ENCODE results near the gene LMF1. TPM values are rescaled to one million over a fixed set of nuclear protein-coding genes. Genes with fewer than 3 reads are reported as not detected.
A peak's percentile ranks its signal among the peaks of the same experiment; 100 is the strongest.

LMF1 gene
- total RNA-seq, 6 donors from 2014 or later = 20.3 to 147 (median 28.2) TPM

GRCh38 chr16:980595-980854 is 9.7 kb upstream of the LMF1 start:
- Histone ChIP-seq H3K27ac (no peak overlapping the region), H3K36me3 (no peaks in the 10 kb centered on the region), H3K9me3 (no peaks in the 10 kb centered on the region), H3K4me1 (peaks cover 17 to 29% (median 18%) of the 10 kb centered on the region in 4 donors), H3K4me3 (peak overlapping the region; percentile 25 to 63 (median 58)), H3K27me3 (peaks cover 0 to 43% (median 16%) of the 10 kb centered on the region in 4 donors)
- WGBS, 2 donors = no CpG with 5 or more reads among the region's 31 CpGs
- DNase-seq = peak in 1 of 2 donors; percentile 88
- ATAC-seq (ENCODE audit: low FRiP score in 2 of 2) = no peak
- TF ChIP-seq EP300 (IDR thresholded peaks at IDR 0.05) = no peak
- TF ChIP-seq POLR2AphosphoS5 (IDR thresholded peaks at IDR 0.05) = no peak
- TF ChIP-seq, protein P1, sequence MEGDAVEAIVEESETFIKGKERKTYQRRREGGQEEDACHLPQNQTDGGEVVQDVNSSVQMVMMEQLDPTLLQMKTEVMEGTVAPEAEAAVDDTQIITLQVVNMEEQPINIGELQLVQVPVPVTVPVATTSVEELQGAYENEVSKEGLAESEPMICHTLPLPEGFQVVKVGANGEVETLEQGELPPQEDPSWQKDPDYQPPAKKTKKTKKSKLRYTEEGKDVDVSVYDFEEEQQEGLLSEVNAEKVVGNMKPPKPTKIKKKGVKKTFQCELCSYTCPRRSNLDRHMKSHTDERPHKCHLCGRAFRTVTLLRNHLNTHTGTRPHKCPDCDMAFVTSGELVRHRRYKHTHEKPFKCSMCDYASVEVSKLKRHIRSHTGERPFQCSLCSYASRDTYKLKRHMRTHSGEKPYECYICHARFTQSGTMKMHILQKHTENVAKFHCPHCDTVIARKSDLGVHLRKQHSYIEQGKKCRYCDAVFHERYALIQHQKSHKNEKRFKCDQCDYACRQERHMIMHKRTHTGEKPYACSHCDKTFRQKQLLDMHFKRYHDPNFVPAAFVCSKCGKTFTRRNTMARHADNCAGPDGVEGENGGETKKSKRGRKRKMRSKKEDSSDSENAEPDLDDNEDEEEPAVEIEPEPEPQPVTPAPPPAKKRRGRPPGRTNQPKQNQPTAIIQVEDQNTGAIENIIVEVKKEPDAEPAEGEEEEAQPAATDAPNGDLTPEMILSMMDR (IDR thresholded peaks at IDR 0.05) = no peak
- no peak for TF ChIP-seq POLR2A (IDR thresholded peaks at IDR 0.05)

GRCh38 chr16:979859-980594 is 9.2 kb upstream of the LMF1 start:
- Histone ChIP-seq H3K4me1 (peaks cover 17 to 29% (median 18%) of the 10 kb centered on the region in 4 donors), H3K4me3 (peak overlapping the region; percentile 25 to 63 (median 58)), H3K36me3 (no peaks in the 10 kb centered on the region), H3K27me3 (peaks cover 0 to 43% (median 16%) of the 10 kb centered on the region in 4 donors), H3K9me3 (no peaks in the 10 kb centered on the region), H3K27ac (no peak overlapping the region)
- no peak for TF ChIP-seq POLR2AphosphoS5 (IDR thresholded peaks at IDR 0.05)
- TF ChIP-seq, protein P1 (IDR thresholded peaks at IDR 0.05) = no peak
- no peak for TF ChIP-seq POLR2A (IDR thresholded peaks at IDR 0.05)
- TF ChIP-seq EP300 (IDR thresholded peaks at IDR 0.05) = no peak
- ATAC-seq (ENCODE audit: low FRiP score in 2 of 2) (no peak), DNase-seq (no peak)
- 29 to 59% methylated on average over 9 to 15 of the region's 63 CpGs for WGBS, 2 donors

GRCh38 chr16:979147-979546 is 8.4 kb upstream of the LMF1 start:
- Histone ChIP-seq H3K27ac (no peak overlapping the region), H3K4me3 (no peak overlapping the region), H3K4me1 (peaks cover 17 to 29% (median 18%) of the 10 kb centered on the region in 4 donors), H3K36me3 (no peaks in the 10 kb centered on the region), H3K27me3 (peaks cover 0 to 43% (median 16%) of the 10 kb centered on the region in 4 donors), H3K9me3 (no peaks in the 10 kb centered on the region)
- TF ChIP-seq POLR2AphosphoS5 (IDR thresholded peaks at IDR 0.05) (no peak), POLR2A (IDR thresholded peaks at IDR 0.05) (no peak), EP300 (IDR thresholded peaks at IDR 0.05) (no peak)
- TF ChIP-seq, protein P1 (IDR thresholded peaks at IDR 0.05) = no peak
- WGBS, 2 donors = 86 to 94% methylated on average over 9 to 13 of the region's 14 CpGs
- no peak for ATAC-seq (ENCODE audit: low FRiP score in 2 of 2)
- DNase-seq = peak in 1 of 2 donors; percentile 58

GRCh38 chr16:978403-978802 is 7.6 kb upstream of the LMF1 start:
- no peak overlapping the region for H3K27ac ChIP-seq
- TF ChIP-seq, protein P1 (IDR thresholded peaks at IDR 0.05) = no peak
- no peak for TF ChIP-seq EP300 (IDR thresholded peaks at IDR 0.05)
- TF ChIP-seq POLR2AphosphoS5 (IDR thresholded peaks at IDR 0.05) = no peak
- TF ChIP-seq POLR2A (IDR thresholded peaks at IDR 0.05) = no peak
- ATAC-seq (ENCODE audit: low FRiP score in 2 of 2) (no peak), DNase-seq (peak in 1 of 2 donors; percentile 58)
- H3K27me3 ChIP-seq = peaks cover 0 to 38% (median 16%) of the 10 kb centered on the region in 4 donors
- H3K36me3 ChIP-seq = no peaks in the 10 kb centered on the region
- no peak overlapping the region for H3K4me3 ChIP-seq
- WGBS, 2 donors = 77 to 92% methylated on average over 7 to 9 of the region's 9 CpGs
- peaks cover 17 to 29% (median 18%) of the 10 kb centered on the region in 4 donors for H3K4me1 ChIP-seq
- no peaks in the 10 kb centered on the region for H3K9me3 ChIP-seq

DNA sequence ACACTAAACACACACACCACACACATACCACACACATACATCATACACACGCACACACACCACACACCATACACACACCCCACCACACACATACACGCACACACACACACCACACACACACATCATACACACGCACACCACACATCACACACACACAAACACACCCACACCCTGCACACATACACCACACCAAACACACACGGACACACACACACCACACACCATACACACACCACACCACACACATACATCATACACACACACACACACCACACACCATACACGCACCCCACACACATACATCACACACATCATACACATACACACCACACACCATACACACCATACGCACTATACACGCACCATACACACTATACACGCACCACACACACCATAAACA is 7.1 kb upstream of the LMF1 start:
- peaks cover 0 to 33% (median 16%) of the 10 kb centered on the region in 4 donors for H3K27me3 ChIP-seq
- peaks cover 17 to 29% (median 18%) of the 10 kb centered on the region in 4 donors for H3K4me1 ChIP-seq
- no peaks in the 10 kb centered on the region for H3K36me3 ChIP-seq
- no peak overlapping the region for H3K27ac ChIP-seq
- TF ChIP-seq EP300 (IDR thresholded peaks at IDR 0.05) = no peak
- no peak for TF ChIP-seq POLR2AphosphoS5 (IDR thresholded peaks at IDR 0.05)
- no peak for TF ChIP-seq POLR2A (IDR thresholded peaks at IDR 0.05)
- TF ChIP-seq, protein P1 (IDR thresholded peaks at IDR 0.05) = no peak
- no peak for DNase-seq
- H3K4me3 ChIP-seq = no peak overlapping the region
- 92 to 93% methylated on average over 8 of the region's 8 CpGs for WGBS, 2 donors
- ATAC-seq (ENCODE audit: low FRiP score in 2 of 2) = no peak
- no peaks in the 10 kb centered on the region for H3K9me3 ChIP-seq

All from upper lobe of left lung (tissue), 6 donors.